ENCODE measurements around the gene SGK1.

GRCh38 chr6:134318236-134318973, 493 bp upstream of the SGK1 start:
- TF ChIP-seq CTCF (IDR thresholded peaks at IDR 0.05; ENCODE audit: poor library complexity, severe bottlenecking) = no peak
- no peak for TF ChIP-seq MXI1 (conservative IDR thresholded peaks at IDR 0.05; ENCODE audit: poor library complexity, severe bottlenecking)
- no peak for TF ChIP-seq POLR2AphosphoS5 (IDR thresholded peaks at IDR 0.05)
